Midbrain (tissue), 1 donor: ENCODE data around the gene TCHP.

Source experiments
- DNase-seq: peaks from one replicate; lab custom pipeline; 2025; lab: John Stamatoyannopoulos, UW

Gene TCHP

DNA sequence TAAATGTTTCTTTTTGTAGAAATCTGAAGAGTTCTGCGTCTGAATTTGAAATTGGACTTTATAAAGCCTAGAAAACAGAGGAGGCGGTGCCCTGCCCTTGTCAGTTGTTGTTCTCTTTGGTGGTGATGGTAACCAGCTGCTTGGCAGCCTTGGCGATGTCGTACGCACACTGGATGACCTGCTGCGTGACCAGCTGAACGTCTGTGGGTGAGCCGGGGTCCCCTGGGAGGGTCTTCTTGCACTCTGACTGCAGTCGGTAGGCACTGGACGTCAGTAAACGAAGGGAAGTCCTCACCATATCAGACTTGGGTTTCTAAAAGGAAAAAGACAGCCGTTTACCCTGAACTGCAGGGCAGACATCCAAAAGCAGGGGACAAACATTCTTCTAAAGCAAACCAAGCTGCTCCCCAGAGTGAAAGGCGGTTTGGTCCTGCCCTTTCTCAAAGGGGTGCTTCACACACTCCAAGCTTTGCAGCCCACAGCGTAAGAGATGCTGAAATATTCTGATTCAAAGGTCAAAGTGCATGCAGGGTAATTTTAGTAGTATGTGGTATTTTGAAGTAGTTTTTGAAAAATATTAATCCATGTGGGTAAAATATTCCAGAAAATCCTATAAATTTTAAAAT, 32.9 kb downstream of the TCHP start:
- no peak for DNase-seq

GRCh38 chr12:109934026-109934425, 34.0 kb downstream of the TCHP start:
- no peak for DNase-seq

GRCh38 chr12:109937371-109937770, 37.3 kb downstream of the TCHP start:
- DNase-seq = no peak

DNA sequence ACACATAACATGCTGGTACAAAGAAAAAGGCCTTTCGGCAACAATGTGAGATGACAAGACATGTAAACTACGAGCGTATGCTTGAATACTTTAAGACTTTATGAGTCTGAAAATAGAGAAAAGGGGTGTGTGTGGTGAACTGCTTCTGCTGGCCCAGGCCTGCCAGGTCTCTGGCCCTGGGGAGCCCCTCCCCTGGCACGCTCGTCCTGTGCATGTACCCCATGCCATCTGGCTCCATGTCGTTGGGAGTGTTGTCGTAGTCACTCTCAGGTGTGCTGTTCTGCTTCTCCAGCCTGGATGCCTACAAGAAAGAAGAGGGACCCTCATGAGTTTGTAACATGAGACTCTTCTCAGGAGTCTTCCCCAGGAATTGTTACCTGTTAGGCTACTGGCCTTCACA, 38.9 kb downstream of the TCHP start:
- no peak for DNase-seq

DNA sequence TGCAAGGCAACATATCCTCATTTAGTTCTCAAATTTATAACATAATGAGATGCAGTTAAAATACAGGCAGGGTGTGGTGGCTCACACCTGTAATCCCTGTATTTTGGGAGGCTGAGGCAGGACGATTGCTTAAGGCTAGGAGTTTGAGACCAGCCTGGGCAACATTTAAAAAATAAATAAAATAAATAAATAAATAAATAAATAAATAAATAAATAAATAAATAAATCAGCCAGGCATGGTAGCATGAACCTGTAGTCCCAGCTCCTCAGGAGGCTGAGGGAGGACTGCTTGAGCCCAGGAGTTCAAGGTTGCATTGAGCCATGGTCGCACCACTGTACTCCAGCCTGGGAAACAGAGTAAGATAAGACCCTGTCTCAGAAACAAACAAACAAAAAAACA, 39.4 kb downstream of the TCHP start:
- no peak for DNase-seq

GRCh38 chr12:109940339-109940923, 40.4 kb downstream of the TCHP start:
- DNase-seq = no peak

- DNase-seq = no peak
These were observed 43.7 kb downstream of the TCHP start for GRCh38 chr12:109943811-109944210.

DNA sequence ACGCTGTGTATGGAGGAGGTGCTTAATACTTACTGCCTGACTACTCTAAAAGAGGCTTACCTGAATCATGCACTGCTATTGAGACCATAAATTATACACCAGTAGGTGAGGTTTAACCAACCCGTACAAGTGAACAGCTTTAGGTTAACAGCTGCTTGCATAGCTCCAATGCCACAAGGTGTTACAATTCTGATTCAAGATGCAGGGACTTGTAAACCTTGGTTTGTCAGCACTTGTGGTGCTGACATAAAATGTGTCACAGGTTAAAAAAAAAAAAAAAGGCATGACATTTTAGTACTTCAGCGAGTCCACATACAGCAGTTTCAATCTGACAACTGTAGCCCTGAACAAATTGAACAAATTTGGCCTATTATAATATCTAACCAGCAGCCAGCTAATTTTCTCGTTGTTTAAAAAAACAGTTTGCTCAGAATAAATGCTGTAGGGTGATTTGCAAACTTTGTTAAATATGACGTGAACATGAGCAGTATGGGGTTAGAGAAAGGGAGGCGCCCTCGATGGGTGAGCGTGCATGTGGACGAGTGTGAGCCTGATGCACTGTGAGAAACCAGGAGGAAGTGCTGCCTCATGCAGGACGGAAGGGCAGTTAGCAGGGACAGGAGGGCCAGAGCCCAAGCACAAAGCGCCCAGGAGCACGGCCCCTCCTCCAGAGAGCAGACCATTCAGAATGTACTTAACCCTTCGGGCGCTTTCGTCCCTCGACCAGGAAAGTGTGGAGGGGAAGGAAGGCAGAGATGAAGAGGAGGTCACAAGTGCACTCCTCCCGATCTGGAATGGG, 44.7 kb downstream of the TCHP start:
- DNase-seq = no peak

DNA sequence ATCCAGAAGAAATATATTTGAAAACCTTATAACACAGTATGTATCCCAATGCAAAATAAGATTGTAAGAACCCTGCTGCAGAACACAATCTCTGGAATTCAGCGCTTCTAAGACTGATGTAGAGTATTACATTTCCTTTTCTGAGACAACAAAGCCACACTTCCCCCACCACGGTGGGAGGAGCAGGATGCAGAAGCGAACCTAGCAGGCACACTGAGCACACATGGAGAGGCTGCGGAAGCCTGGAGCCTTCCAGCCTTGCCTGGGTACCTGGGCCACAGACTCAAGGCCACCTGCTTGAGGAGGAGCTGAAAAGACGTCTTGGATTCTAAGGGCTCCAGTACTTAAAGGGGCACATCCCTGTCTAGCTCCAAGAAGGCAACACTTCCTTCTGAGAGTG, 46.4 kb downstream of the TCHP start:
- no peak for DNase-seq

- DNase-seq = no peak
These were observed 46.8 kb downstream of the TCHP start for GRCh38 chr12:109946913-109947312.

GRCh38 chr12:109947521-109947920, 47.4 kb downstream of the TCHP start:
- no peak for DNase-seq

DNA sequence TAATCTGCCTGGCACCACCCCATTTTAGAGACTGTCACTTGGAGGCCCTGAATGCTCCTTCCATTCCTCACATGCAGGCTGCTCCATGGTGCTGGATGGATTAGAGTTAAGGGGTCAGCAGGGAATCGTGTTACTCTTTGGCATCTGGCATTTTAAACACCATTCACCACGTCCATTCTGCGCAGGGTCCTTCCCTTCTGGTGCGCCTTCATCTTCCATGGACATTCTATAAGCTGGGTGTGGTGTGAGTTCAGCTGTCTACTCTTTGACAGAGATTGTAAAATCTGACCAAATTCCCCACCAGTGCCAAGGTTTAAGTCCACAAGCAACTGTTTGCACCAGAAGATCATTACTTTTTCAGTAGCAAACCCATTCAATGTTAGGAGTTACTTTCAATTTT, 48.3 kb downstream of the TCHP start:
- no peak for DNase-seq

DNA sequence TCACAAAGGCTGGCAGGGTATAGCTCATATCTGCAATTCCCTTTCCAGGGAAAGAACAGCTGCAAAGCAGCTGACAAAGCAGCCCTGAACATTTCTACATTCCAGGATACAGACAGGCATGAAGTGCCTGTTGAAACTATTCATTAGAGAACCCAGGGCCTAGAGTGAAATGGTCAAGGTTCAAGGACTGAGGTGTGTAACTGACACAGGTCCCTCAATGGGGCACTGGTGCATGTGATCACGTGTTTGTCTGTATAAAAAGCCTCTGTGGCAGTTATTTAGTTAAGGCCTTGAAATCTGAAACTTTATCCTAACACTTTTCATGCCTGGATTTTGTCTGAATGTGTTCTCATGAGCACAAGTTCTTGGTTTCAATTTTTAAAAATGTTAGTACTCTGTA, 49.0 kb downstream of the TCHP start:
- DNase-seq = no peak

DNA sequence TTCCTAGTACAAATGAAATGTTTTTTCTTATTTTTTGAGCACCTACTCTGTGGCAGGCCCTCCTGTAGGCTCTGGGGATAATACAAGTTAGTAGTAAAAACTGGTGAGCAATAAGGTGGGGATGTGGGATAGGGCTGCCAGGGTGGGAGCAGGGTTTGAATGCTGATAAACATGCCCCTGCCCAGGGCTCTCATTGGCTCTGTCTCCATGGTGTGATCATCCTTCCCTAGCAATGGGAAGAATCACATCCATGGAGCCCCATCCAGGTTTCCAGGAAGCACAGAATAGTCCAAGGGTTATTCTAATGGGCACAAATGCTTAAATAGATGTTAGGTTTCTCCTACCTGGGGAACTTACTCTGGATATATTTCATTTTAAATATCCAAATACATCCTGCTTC, 50.6 kb downstream of the TCHP start:
- DNase-seq = no peak

- DNase-seq = no peak
These were observed 51.1 kb downstream of the TCHP start for GRCh38 chr12:109951136-109951535.

GRCh38 chr12:109951751-109952150, 51.7 kb downstream of the TCHP start:
- no peak for DNase-seq

- DNase-seq = no peak
These were observed 52.2 kb downstream of the TCHP start for GRCh38 chr12:109952160-109952858.

GRCh38 chr12:109952873-109953272, 52.8 kb downstream of the TCHP start:
- DNase-seq = no peak

DNA sequence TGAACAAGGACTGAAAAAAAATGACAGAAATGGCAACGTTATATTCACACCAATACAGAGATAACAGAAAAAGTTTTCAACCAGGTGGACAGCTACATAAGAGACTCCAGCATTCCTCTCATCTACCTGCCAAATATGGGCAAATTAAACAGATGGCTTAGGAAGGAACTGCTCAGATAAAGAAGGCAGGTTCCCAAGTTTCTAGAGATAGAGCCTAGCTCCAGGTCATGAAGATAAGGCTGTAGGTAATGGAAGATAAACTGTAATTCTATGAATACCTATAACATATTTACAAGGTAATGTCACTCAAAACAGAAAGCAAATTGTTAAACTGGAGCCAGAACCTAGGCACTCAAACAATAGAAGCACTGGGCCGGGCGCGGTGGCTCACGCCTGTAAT, 53.6 kb downstream of the TCHP start:
- DNase-seq = no peak

- no peak for DNase-seq
These were observed 58.3 kb downstream of the TCHP start for GRCh38 chr12:109958374-109958773.

- no peak for DNase-seq
These were observed 59.5 kb downstream of the TCHP start for GRCh38 chr12:109959411-109960093.

DNA sequence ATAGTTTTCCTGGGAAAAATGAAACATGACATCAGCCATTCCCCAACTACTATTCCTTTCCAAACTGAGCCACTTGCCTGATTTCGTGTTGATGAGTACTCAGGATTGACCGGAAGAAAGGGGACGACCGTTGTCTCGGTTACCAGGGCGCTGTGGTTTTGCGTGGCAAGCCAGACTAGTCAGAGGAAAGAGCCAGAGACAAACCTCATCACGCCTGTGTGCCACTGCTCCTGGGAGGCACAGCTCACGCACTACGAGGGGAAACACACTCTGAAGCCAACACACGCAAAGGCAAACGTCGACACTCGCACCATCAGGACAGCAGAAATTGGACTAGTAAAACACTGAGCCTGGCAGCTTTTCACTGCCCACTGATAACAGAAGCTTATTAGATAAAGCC, 61.1 kb downstream of the TCHP start:
- no peak for DNase-seq
